GM21619 (cell line): ENCODE measurements around the gene PUM2.

Experiments used
- ATAC-seq: cut with Tn5 transposase; IDR thresholded peaks from one replicate; pipeline ENCODE4 v1.9.1; 2021; ENCODE audit not compliant: unreplicated experiment

PUM2 gene

GRCh38 chr2:20218331-20219320, 132.0 kb downstream of the PUM2 start:
- no peak for ATAC-seq

GRCh38 chr2:20217041-20217970, 133.3 kb downstream of the PUM2 start:
- ATAC-seq, result no peak

GRCh38 chr2:20216130-20217025, 134.3 kb downstream of the PUM2 start:
- ATAC-seq, result no peak

GRCh38 chr2:20215183-20216040, 135.2 kb downstream of the PUM2 start:
- ATAC-seq, result no peak

GRCh38 chr2:20214566-20215182, 136.0 kb downstream of the PUM2 start:
- ATAC-seq, result no peak

GRCh38 chr2:20213651-20214565, 136.7 kb downstream of the PUM2 start:
- ATAC-seq, result no peak

- ATAC-seq, result no peak
These were observed 137.7 kb downstream of the PUM2 start for GRCh38 chr2:20212871-20213503.

GRCh38 chr2:20212459-20212870, 138.2 kb downstream of the PUM2 start:
- ATAC-seq, result peak; percentile 58

GRCh38 chr2:20211860-20212458, 138.7 kb downstream of the PUM2 start:
- ATAC-seq, result no peak

GRCh38 chr2:20211420-20211819, 139.2 kb downstream of the PUM2 start:
- ATAC-seq, result no peak

- ATAC-seq, result no peak
These were observed 140.2 kb downstream of the PUM2 start for GRCh38 chr2:20210462-20210861.

GRCh38 chr2:20209373-20210109, 141.1 kb downstream of the PUM2 start:
- ATAC-seq, result no peak

GRCh38 chr2:20208476-20208859, 142.2 kb downstream of the PUM2 start:
- ATAC-seq, result no peak

- peak; percentile 62 for ATAC-seq
These were observed 143.6 kb downstream of the PUM2 start for GRCh38 chr2:20207051-20207450.

GRCh38 chr2:20205915-20206524, 144.6 kb downstream of the PUM2 start:
- ATAC-seq, result no peak

- no peak for ATAC-seq
These were observed 145.6 kb downstream of the PUM2 start for GRCh38 chr2:20205069-20205468.
